ENCODE results near the gene GRIN1.

Gene GRIN1

GRCh38 chr9:137140151-137141012 lies 1.4 kb downstream of the GRIN1 start:
- no peak for TF ChIP-seq CTCF (IDR thresholded peaks at IDR 0.05; ENCODE audit: borderline replicate concordance, control extremely low read depth, extremely low read depth, insufficient read depth, missing control alignments)
- no peak for DNase-seq (ENCODE audit: low spot score)
- in situ Hi-C loops (cut with MboI; ENCODE audit: low sequenced_read_pairs, unreplicated experiment) = no loop called here

GRCh38 chr9:137141050-137141810 lies 2.3 kb downstream of the GRIN1 start:
- in situ Hi-C loops (cut with MboI; ENCODE audit: low sequenced_read_pairs, unreplicated experiment) = no loop called here
- no peak for TF ChIP-seq CTCF (IDR thresholded peaks at IDR 0.05; ENCODE audit: borderline replicate concordance, control extremely low read depth, extremely low read depth, insufficient read depth, missing control alignments)
- no peak for DNase-seq (ENCODE audit: low spot score)

- in situ Hi-C loops (cut with MboI; ENCODE audit: low sequenced_read_pairs, unreplicated experiment) = no loop called here
- DNase-seq (ENCODE audit: low spot score) = no peak
- TF ChIP-seq CTCF (IDR thresholded peaks at IDR 0.05; ENCODE audit: borderline replicate concordance, control extremely low read depth, extremely low read depth, insufficient read depth, missing control alignments) = no peak
Observed at GRCh38 chr9:137141976-137142936, 3.3 kb downstream of the GRIN1 start.

GRCh38 chr9:137143459-137143858 lies 4.5 kb downstream of the GRIN1 start:
- no peak for TF ChIP-seq CTCF (IDR thresholded peaks at IDR 0.05; ENCODE audit: borderline replicate concordance, control extremely low read depth, extremely low read depth, insufficient read depth, missing control alignments)
- DNase-seq (ENCODE audit: low spot score) = no peak
- in situ Hi-C loops (cut with MboI; ENCODE audit: low sequenced_read_pairs, unreplicated experiment) = no loop called here

GRCh38 chr9:137145731-137146526 lies 7.0 kb downstream of the GRIN1 start:
- no peak for TF ChIP-seq CTCF (IDR thresholded peaks at IDR 0.05; ENCODE audit: borderline replicate concordance, control extremely low read depth, extremely low read depth, insufficient read depth, missing control alignments)
- DNase-seq (ENCODE audit: low spot score) = no peak
- in situ Hi-C loops (cut with MboI; ENCODE audit: low sequenced_read_pairs, unreplicated experiment) = no loop called here
